ENCODE results near the gene GAB4. TPM values are rescaled to one million over a fixed set of nuclear protein-coding genes. Genes with fewer than 3 reads are reported as not detected.

GAB4 gene
- total RNA-seq, 4 donors from 2014 or later: not detected

- DNase-seq (no peak), ATAC-seq (no peak)
- H3K4me1 ChIP-seq: no peaks in the 10 kb centered on the region
- H3K9me3 ChIP-seq: no peaks in the 10 kb centered on the region
- H3K27ac ChIP-seq: no peak overlapping the region
- in situ Hi-C loops (cut with MboI; ENCODE audit: low sequenced_read_pairs in 4 of 4) (no loop called here), intact Hi-C loops (cut with DNase I; ENCODE audit: low total_unique reads) (no loop called here)
- no peak overlapping the region for H3K4me3 ChIP-seq
- peaks cover 3 to 19% (median 10%) of the 10 kb centered on the region in 3 donors for H3K27me3 ChIP-seq
- TF ChIP-seq POLR2A (IDR thresholded peaks at IDR 0.05): no peak
- TF ChIP-seq, protein P1, sequence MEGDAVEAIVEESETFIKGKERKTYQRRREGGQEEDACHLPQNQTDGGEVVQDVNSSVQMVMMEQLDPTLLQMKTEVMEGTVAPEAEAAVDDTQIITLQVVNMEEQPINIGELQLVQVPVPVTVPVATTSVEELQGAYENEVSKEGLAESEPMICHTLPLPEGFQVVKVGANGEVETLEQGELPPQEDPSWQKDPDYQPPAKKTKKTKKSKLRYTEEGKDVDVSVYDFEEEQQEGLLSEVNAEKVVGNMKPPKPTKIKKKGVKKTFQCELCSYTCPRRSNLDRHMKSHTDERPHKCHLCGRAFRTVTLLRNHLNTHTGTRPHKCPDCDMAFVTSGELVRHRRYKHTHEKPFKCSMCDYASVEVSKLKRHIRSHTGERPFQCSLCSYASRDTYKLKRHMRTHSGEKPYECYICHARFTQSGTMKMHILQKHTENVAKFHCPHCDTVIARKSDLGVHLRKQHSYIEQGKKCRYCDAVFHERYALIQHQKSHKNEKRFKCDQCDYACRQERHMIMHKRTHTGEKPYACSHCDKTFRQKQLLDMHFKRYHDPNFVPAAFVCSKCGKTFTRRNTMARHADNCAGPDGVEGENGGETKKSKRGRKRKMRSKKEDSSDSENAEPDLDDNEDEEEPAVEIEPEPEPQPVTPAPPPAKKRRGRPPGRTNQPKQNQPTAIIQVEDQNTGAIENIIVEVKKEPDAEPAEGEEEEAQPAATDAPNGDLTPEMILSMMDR (IDR thresholded peaks at IDR 0.05 in 4 of 5, conservative IDR thresholded peaks at IDR 0.05 in 1 of 5): no peak
- no peaks in the 10 kb centered on the region for H3K36me3 ChIP-seq
Observed at GRCh38 chr22:17007257-17007656, 765 bp downstream of the GAB4 start.

DNA sequence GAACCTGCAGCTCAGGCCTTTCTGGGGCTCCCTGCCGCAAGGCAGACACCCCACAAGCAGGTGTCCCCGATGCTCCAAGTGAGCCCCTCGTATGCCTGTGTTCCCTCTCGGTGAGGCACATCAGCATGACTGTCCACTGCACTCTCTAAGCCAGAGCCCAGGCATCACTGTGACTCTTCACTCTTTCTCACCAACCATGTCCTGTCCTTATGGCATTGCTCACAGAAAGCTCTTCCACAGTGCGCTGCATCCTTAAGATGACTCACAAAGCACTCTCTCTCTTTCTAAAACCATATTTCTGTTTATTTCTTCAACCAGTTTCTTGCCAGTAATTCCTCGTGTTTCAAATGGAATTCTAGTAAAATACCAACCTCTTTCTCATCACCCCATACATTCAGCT, 18.1 kb downstream of the GAB4 start:
- no peaks in the 10 kb centered on the region for H3K4me1 ChIP-seq
- in situ Hi-C loops (cut with MboI; ENCODE audit: low sequenced_read_pairs in 4 of 4) (no loop called here), intact Hi-C loops (cut with DNase I; ENCODE audit: low total_unique reads) (no loop called here)
- ATAC-seq (no peak), DNase-seq (no peak)
- TF ChIP-seq POLR2A (IDR thresholded peaks at IDR 0.05): no peak
- TF ChIP-seq, protein P1 (IDR thresholded peaks at IDR 0.05 in 4 of 5, conservative IDR thresholded peaks at IDR 0.05 in 1 of 5): no peak
- no peaks in the 10 kb centered on the region for H3K36me3 ChIP-seq
- H3K9me3 ChIP-seq: no peaks in the 10 kb centered on the region
- no peaks in the 10 kb centered on the region for H3K27me3 ChIP-seq
- H3K27ac ChIP-seq: no peak overlapping the region
- H3K4me3 ChIP-seq: no peak overlapping the region

DNA sequence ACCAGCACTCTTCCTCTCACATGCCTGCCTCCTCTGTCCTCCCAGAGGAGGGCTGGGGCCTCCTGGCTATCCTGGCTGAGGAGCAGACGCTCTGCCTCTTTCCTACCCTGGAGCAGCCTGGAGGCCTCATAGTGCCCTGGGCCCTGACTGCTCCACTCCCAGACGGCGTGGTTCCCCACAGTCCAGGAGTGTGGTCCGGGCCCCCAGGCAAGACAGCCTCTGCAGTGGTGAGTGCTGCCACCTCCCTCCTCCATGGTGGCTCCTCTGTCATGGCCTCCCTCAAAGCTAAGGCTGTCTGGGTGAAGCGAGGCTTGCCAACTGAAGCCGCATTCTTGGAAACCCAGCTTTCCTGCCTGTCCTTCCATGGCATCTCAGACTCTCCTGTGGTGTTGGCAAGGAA, 19.8 kb downstream of the GAB4 start:
- H3K27ac ChIP-seq: no peak overlapping the region
- H3K9me3 ChIP-seq: no peaks in the 10 kb centered on the region
- no peaks in the 10 kb centered on the region for H3K27me3 ChIP-seq
- no peak for ATAC-seq
- DNase-seq: no peak
- no peak overlapping the region for H3K4me3 ChIP-seq
- H3K36me3 ChIP-seq: no peaks in the 10 kb centered on the region
- intact Hi-C loops (cut with DNase I; ENCODE audit: low total_unique reads) (no loop called here), in situ Hi-C loops (cut with MboI; ENCODE audit: low sequenced_read_pairs in 4 of 4) (no loop called here)
- TF ChIP-seq POLR2A (IDR thresholded peaks at IDR 0.05): no peak
- TF ChIP-seq, protein P1 (IDR thresholded peaks at IDR 0.05 in 4 of 5, conservative IDR thresholded peaks at IDR 0.05 in 1 of 5): no peak
- no peaks in the 10 kb centered on the region for H3K4me1 ChIP-seq

DNA sequence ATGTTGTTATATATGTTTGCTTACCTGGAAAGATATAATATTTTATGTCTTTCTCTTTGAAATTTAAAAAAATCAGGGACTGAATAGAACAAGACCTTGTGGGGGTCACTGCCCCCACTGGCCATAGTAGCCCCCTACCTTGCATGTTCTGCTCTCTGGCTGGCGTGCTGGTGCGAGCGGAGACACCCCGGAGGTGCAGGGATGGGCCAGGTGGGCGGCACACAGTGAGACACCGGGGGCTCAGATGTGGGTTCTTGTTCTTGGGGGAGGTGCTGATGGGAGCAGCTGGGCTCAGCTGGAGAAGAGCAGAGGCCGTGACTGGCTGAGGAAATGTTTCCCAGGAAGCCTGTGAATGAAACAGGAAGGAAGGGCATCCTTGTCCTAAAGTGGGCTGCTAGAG, 20.2 kb downstream of the GAB4 start:
- Histone ChIP-seq H3K9me3 (peaks cover 0 to 1% (median 0%) of the 10 kb centered on the region in 3 donors), H3K27ac (no peak overlapping the region), H3K27me3 (no peaks in the 10 kb centered on the region), H3K4me1 (no peaks in the 10 kb centered on the region), H3K36me3 (no peaks in the 10 kb centered on the region), H3K4me3 (no peak overlapping the region)
- DNase-seq (no peak), ATAC-seq (no peak)
- intact Hi-C loops (cut with DNase I; ENCODE audit: low total_unique reads) (no loop called here), in situ Hi-C loops (cut with MboI; ENCODE audit: low sequenced_read_pairs in 4 of 4) (no loop called here)
- TF ChIP-seq, protein P1 (IDR thresholded peaks at IDR 0.05 in 4 of 5, conservative IDR thresholded peaks at IDR 0.05 in 1 of 5): no peak
- TF ChIP-seq POLR2A (IDR thresholded peaks at IDR 0.05): no peak
